PC-3 (cell line): ENCODE results near the gene HTT-AS.

Source experiments
- EZH2phosphoT487 ChIP-seq: fragments of 300-600 bp; sonication (generic); IDR thresholded peaks from 2 replicates; pipeline ENCODE4 v1.6.1; 2018; ENCODE audit warnings: mild to moderate bottlenecking, antibody characterized with exemption, low read length, borderline replicate concordance
- TF ChIP-seq, protein P1 (sequence below): fragments of 300-600 bp; sonication (generic); conservative IDR thresholded peaks from 2 replicates; pipeline ENCODE4 v1.5.1; 2017; ENCODE audit warnings: antibody characterized with exemption, low read depth, mild to moderate bottlenecking, low read length

DNA sequence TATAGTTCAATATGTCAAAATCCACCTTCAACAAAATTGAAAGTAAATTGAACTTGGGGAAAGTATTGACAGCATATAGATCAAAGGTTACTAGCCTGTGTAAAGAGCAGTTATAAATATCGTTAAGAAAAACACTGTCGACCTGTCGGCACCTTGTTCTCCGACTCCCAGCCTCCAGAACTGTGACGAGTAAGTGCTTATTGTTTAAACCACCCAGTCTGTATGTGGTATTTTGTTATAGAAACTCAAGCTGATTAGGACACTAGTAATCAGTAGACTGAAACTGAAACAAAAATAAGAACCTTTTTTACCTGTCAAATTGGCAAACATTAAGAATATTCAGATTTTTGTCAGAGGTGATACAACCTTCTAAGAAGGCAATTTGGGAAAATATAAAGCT is 17.1 kb upstream of the HTT-AS start:
- TF ChIP-seq, protein P1, sequence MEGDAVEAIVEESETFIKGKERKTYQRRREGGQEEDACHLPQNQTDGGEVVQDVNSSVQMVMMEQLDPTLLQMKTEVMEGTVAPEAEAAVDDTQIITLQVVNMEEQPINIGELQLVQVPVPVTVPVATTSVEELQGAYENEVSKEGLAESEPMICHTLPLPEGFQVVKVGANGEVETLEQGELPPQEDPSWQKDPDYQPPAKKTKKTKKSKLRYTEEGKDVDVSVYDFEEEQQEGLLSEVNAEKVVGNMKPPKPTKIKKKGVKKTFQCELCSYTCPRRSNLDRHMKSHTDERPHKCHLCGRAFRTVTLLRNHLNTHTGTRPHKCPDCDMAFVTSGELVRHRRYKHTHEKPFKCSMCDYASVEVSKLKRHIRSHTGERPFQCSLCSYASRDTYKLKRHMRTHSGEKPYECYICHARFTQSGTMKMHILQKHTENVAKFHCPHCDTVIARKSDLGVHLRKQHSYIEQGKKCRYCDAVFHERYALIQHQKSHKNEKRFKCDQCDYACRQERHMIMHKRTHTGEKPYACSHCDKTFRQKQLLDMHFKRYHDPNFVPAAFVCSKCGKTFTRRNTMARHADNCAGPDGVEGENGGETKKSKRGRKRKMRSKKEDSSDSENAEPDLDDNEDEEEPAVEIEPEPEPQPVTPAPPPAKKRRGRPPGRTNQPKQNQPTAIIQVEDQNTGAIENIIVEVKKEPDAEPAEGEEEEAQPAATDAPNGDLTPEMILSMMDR, result no peak
- no peak for TF ChIP-seq EZH2phosphoT487
